Measurements from ENCODE around the gene UBAP1.
A peak's percentile ranks its signal among the peaks of the same experiment; 100 is the strongest.

UBAP1 gene

GRCh38 chr9:34178436-34179212, at the start of gene UBAP1 (continued):
- TF ChIP-seq ZBTB49 (tag by site-specific recombination; IDR thresholded peaks at IDR 0.05; ENCODE audit: low read depth) (no peak), ZNF146 (tag by site-specific recombination; IDR thresholded peaks at IDR 0.05) (no peak), ZNF571 (tag by site-specific recombination; IDR thresholded peaks at IDR 0.05) (no peak), ZNF24 (tag by site-specific recombination; IDR thresholded peaks at IDR 0.05) (0 out of 2 replicates have a peak, but pooled peaks have one; percentile 36), ZNF155 (tag by site-specific recombination; IDR thresholded peaks at IDR 0.05) (no peak), SP2 (tag by site-specific recombination; IDR thresholded peaks at IDR 0.05) (peak; percentile 79), ZNF670 (tag by site-specific recombination; IDR thresholded peaks at IDR 0.05; ENCODE audit: low read depth) (no peak), GLIS1 (tag by site-specific recombination; IDR thresholded peaks at IDR 0.05) (no peak; the same call in 1 of the 2 replicates), ZNF23 (tag by site-specific recombination; IDR thresholded peaks at IDR 0.05; ENCODE audit: borderline replicate concordance) (no peak), ZNF548 (tag by site-specific recombination; IDR thresholded peaks at IDR 0.05) (no peak), ZSCAN16 (tag by site-specific recombination; IDR thresholded peaks at IDR 0.05) (no peak), SCRT1 (tag by site-specific recombination; IDR thresholded peaks at IDR 0.05; ENCODE audit: borderline replicate concordance) (no peak), KLF1 (tag by site-specific recombination; IDR thresholded peaks at IDR 0.05) (0 out of 2 replicates have a peak, but pooled peaks have one; percentile 20), ZNF37A (tag by site-specific recombination; IDR thresholded peaks at IDR 0.05) (no peak), ZNF558 (tag by site-specific recombination; IDR thresholded peaks at IDR 0.05) (no peak), PATZ1 (tag by site-specific recombination; IDR thresholded peaks at IDR 0.05) (peak; percentile 89; the same call in 1 of the 2 replicates), ZNF488 (tag by site-specific recombination; IDR thresholded peaks at IDR 0.05) (no peak), ZNF830 (tag by site-specific recombination; IDR thresholded peaks at IDR 0.05; ENCODE audit: low read depth) (no peak), ZNF704 (tag by site-specific recombination; IDR thresholded peaks at IDR 0.05) (no peak), ZNF223 (tag by site-specific recombination; IDR thresholded peaks at IDR 0.05) (no peak), ZNF664 (tag by site-specific recombination; IDR thresholded peaks at IDR 0.05) (no peak), INSM2 (tag by site-specific recombination; IDR thresholded peaks at IDR 0.05) (0 out of 2 replicates have a peak, but pooled peaks have one; percentile 48), ZNF555 (tag by site-specific recombination; conservative IDR thresholded peaks at IDR 0.05) (no peak), ZNF398 (tag by site-specific recombination; IDR thresholded peaks at IDR 0.05) (no peak; the same call in 1 of the 2 replicates), OSR2 (tag by site-specific recombination; IDR thresholded peaks at IDR 0.05) (no peak), ZNF138 (tag by site-specific recombination; IDR thresholded peaks at IDR 0.05; ENCODE audit: borderline replicate concordance) (no peak), RBAK (tag by site-specific recombination; IDR thresholded peaks at IDR 0.05) (no peak), ZNF549 (tag by site-specific recombination; IDR thresholded peaks at IDR 0.05) (no peak)
- TF ChIP-seq, protein P1, sequence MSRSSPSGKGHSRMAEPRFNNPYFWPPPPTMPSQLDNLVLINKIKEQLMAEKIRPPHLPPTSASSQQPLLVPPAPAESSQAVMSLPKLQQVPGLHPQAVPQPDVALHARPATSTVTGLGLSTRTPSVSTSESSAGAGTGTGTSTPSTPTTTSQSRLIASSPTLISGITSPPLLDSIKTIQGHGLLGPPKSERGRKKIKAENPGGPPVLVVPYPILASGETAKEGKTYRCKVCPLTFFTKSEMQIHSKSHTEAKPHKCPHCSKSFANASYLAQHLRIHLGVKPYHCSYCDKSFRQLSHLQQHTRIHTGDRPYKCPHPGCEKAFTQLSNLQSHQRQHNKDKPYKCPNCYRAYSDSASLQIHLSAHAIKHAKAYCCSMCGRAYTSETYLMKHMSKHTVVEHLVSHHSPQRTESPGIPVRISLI (tag by site-specific recombination; IDR thresholded peaks at IDR 0.05), result no peak

Measured in HEK293 (cell line).